ENCODE results near the gene TXNRD3. TPM values are rescaled to one million over a fixed set of nuclear protein-coding genes. Genes with fewer than 3 reads are reported as not detected.

The TXNRD3 gene
- total and polyA plus RNA-seq, 2 of the 4 experiments (the other 2 are of a cell fraction), result 3.9 to 8.4 TPM

DNA sequence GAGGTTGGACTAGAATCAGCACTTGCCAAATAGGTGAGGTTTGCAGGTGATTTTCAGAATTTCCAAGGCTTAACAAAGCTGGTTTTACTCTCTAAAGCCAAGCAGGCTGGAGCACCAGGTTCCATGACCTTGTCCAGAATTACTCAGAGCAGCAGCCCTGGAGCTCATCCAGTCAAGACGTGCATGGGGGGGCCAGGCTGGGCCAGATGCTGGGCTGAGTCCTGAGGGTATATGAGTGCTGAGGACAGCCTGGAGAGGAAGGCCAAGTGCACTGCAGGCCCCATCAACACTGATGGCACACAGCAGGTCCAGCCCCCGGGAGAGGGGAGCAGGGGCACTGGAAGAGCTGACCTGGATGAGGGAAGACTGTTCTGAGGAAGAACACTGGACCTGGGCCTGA is 3.0 kb upstream of the TXNRD3 start:
- ATAC-seq (ENCODE audit: low read depth), result no peak
- Histone ChIP-seq H4K20me1 (ENCODE audit: insufficient read depth, low read length) (no peaks in the 10 kb centered on the region), H2BK120ac (ENCODE audit: low read depth, low read length) (no peak overlapping the region), H3K4me2 (ENCODE audit: low read depth, low read length) (no peak overlapping the region), H2BK20ac (ENCODE audit: low read depth, low read length) (no peak overlapping the region), H2AFZ (replicated peaks; ENCODE audit: low read length, poor library complexity) (no peak overlapping the region), H4K5ac (ENCODE audit: low read depth, low read length) (no peak overlapping the region), H2AK5ac (ENCODE audit: low read depth, low read length) (no peak overlapping the region), H3K27me3 (ENCODE audit: control insufficient read depth, insufficient read depth, low read length) (peaks cover 36% of the 10 kb centered on the region), H3K4me1 (ENCODE audit: control insufficient read depth, insufficient read depth, low read length) (no peaks in the 10 kb centered on the region), H3K23ac (ENCODE audit: low read depth, low read length) (no peak overlapping the region), H3K36me3 (ENCODE audit: control insufficient read depth, insufficient read depth, low read length) (no peaks in the 10 kb centered on the region), H2BK5ac (ENCODE audit: low read depth, low read length, poor library complexity, severe bottlenecking) (no peak overlapping the region), H3K9me3 (ENCODE audit: control insufficient read depth, insufficient read depth, low read length) (peaks cover 6% of the 10 kb centered on the region; the same call in 1 of the 2 replicates), H3K4me3 (ENCODE audit: insufficient read depth, low read depth, low read length) (no peak overlapping the region), H3K18ac (ENCODE audit: low read depth, low read length) (no peak overlapping the region), H2AK9ac (replicated peaks; ENCODE audit: low read depth, low read length, poor library complexity) (no peak overlapping the region), H3K9me1 (ENCODE audit: insufficient read depth, low read length) (no peaks in the 10 kb centered on the region), H2BK15ac (ENCODE audit: low read depth, low read length) (no peak overlapping the region), H4K91ac (ENCODE audit: insufficient read depth, low read depth, low read length) (no peak overlapping the region), H3K4ac (ENCODE audit: low read depth, low read length) (no peak overlapping the region), H3K14ac (replicated peaks; ENCODE audit: low read depth, low read length) (no peak overlapping the region), H3K9ac (ENCODE audit: low read depth, low read length) (no peak overlapping the region), H3K27ac (ENCODE audit: insufficient read depth, low read length) (no peak overlapping the region), H3K79me1 (ENCODE audit: low read depth in 1 of 2, low read length in 2 of 2) (peaks cover 0 to 5% of the 10 kb centered on the region in 2 experiments; a peak in 1 of 4 replicates), H3K56ac (ENCODE audit: extremely low read depth, insufficient read depth, low read length) (no peak overlapping the region), H4K8ac (ENCODE audit: low read depth in 2 of 2, low read length in 2 of 2) (no peak overlapping the region)
- WGBS, 2 experiments (ENCODE audit: extremely low coverage in 2 of 2, insufficient read length in 1 of 2), result no CpG with 5 or more reads among the region's 2 CpGs
- TF ChIP-seq, protein P1, sequence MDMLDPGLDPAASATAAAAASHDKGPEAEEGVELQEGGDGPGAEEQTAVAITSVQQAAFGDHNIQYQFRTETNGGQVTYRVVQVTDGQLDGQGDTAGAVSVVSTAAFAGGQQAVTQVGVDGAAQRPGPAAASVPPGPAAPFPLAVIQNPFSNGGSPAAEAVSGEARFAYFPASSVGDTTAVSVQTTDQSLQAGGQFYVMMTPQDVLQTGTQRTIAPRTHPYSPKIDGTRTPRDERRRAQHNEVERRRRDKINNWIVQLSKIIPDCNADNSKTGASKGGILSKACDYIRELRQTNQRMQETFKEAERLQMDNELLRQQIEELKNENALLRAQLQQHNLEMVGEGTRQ (IDR thresholded peaks at IDR 0.05; ENCODE audit: low read depth, low read length), result no peak
- TF ChIP-seq BHLHE40 (IDR thresholded peaks at IDR 0.05; ENCODE audit: low read depth, low read length) (no peak), MAZ (IDR thresholded peaks at IDR 0.05; ENCODE audit: borderline replicate concordance, low read depth, low read length) (no peak), RCOR1 (IDR thresholded peaks at IDR 0.05; ENCODE audit: insufficient replicate concordance, low read length) (no peak), RAD21 (IDR thresholded peaks at IDR 0.05; ENCODE audit: low read length) (no peak), NFE2L2 (IDR thresholded peaks at IDR 0.05; ENCODE audit: low read depth, low read length) (no peak), SMC3 (IDR thresholded peaks at IDR 0.05; ENCODE audit: low read depth, low read length) (no peak), MAFK (IDR thresholded peaks at IDR 0.05; ENCODE audit: low read depth, low read length) (no peak), POLR2A (IDR thresholded peaks at IDR 0.05; ENCODE audit: low read depth, low read length) (no peak), ELK1 (IDR thresholded peaks at IDR 0.05; ENCODE audit: borderline replicate concordance, low read depth, low read length) (no peak), CEBPB (IDR thresholded peaks at IDR 0.05; ENCODE audit: low read depth, low read length) (no peak), RFX5 (IDR thresholded peaks at IDR 0.05; ENCODE audit: low read depth, low read length) (no peak), MXI1 (IDR thresholded peaks at IDR 0.05; ENCODE audit: borderline replicate concordance, low read depth, low read length) (no peak)
- ChIA-PET POLR2A (ENCODE audit: unreplicated experiment) (no interaction called here), CTCF (interaction anchor here (0.6 kb wide), 1 partner anchor 324 kb away, joined by 3 read pairs; no protein-coding TSS in a partner anchor)
- no peak for DNase-seq
- BruUV-seq (replicated peaks), result no TSS peak
- intact Hi-C loops (cut with micrococcal nuclease) (no loop called here), in situ Hi-C loops (cut with MboI; ENCODE audit: low sequenced_read_pairs) (no loop called here), dilution Hi-C loops (cut with HindIII; ENCODE audit: low sequenced_read_pairs, unreplicated experiment) (no loop called here)
